NCI-H1694 treated with DMSO at 0.1 percent for 48 hours (cell line): Measurements from ENCODE around the gene EFS.
"Not testable (repeated sequence)": the region's sequence is repeated elsewhere in the genome, so short reads cannot be mapped to it uniquely, and the experiment has no call there.

Experiments used
- DNase-seq: peaks from one replicate; lab custom pipeline; 2025; lab: John Stamatoyannopoulos, UW

EFS gene, protein sequence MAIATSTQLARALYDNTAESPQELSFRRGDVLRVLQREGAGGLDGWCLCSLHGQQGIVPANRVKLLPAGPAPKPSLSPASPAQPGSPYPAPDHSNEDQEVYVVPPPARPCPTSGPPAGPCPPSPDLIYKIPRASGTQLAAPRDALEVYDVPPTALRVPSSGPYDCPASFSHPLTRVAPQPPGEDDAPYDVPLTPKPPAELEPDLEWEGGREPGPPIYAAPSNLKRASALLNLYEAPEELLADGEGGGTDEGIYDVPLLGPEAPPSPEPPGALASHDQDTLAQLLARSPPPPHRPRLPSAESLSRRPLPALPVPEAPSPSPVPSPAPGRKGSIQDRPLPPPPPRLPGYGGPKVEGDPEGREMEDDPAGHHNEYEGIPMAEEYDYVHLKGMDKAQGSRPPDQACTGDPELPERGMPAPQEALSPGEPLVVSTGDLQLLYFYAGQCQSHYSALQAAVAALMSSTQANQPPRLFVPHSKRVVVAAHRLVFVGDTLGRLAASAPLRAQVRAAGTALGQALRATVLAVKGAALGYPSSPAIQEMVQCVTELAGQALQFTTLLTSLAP

DNA sequence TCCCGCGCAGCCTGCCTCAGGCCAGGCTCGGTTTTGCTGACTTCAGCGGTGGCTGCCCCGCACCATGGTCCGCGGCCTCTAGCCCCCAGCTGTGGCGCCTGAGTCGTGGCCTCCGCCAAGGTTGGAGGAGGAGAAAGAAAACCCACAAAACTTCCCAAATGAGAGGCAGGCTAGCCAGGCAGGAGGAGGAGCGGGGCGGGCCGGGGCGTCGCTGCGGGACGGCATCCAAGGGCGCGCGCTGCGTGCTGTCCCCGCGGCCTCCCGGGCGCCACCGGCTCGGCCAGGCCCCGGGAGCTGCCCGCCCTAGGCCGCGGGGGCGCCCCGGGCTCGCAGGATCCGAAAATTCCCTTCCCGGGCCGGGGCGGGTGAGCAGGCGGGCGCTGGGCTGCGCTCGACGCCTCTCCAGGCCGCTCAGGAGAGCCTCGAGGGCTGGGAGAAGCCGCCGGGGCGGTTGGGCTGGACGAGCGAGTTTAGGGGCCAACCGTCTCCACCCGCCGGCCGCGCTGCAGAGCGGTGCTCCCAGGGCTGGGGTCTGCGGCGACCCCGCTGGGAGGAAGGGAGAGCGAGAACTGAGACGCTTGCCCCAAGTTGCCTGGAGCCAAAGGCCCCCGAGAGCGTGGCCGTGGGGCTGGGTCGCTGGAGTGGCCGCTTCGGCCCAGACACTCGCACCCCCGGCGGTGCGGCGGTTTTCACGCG is at the start of gene EFS:
EFS (minus strand) TSS at position 137 of the 696 bp plus-strand sequence. CDS start 147 bp downstream, outside the sequence.
- no peak for DNase-seq

DNA sequence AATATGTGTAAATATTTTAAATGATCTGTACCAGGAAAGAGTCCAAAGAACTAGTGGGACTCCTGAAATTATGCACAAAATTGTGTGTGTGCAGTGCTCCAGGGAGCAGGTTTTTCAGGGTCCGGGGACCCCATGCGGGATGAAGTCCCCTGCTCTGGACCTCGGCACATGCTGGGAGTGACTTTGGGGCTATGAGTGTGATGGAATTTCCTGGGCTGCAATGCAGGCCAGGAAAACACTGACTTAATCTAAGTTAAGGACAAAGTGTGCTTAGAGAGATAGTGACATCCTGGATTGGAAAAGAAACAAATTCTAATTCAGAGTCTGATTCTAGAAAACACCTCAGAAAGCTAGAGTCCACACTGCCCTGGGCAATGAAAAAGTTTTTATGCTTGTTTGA is 49.3 kb upstream of the EFS start:
- no peak for DNase-seq

DNA sequence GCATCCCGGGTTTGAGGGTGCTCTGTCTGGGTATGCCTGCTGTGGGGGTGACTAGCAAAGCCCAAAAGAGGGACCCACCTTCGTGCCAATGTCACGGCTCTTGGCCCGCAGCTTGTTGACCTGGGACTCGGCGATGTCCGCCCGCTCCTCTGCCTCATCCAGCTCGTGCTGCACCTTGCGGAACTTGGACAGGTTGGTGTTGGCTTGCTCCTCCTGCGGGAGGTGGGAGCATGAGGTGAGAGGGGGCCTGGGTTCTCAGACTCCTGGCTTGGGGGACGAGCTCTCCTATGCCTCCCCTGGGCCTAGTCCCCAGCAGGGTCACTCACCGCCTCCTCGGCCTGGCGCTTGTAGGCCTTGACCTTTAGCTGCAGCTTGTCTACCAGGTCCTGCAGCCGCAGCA is 48.7 kb upstream of the EFS start:
- DNase-seq: no peak

DNA sequence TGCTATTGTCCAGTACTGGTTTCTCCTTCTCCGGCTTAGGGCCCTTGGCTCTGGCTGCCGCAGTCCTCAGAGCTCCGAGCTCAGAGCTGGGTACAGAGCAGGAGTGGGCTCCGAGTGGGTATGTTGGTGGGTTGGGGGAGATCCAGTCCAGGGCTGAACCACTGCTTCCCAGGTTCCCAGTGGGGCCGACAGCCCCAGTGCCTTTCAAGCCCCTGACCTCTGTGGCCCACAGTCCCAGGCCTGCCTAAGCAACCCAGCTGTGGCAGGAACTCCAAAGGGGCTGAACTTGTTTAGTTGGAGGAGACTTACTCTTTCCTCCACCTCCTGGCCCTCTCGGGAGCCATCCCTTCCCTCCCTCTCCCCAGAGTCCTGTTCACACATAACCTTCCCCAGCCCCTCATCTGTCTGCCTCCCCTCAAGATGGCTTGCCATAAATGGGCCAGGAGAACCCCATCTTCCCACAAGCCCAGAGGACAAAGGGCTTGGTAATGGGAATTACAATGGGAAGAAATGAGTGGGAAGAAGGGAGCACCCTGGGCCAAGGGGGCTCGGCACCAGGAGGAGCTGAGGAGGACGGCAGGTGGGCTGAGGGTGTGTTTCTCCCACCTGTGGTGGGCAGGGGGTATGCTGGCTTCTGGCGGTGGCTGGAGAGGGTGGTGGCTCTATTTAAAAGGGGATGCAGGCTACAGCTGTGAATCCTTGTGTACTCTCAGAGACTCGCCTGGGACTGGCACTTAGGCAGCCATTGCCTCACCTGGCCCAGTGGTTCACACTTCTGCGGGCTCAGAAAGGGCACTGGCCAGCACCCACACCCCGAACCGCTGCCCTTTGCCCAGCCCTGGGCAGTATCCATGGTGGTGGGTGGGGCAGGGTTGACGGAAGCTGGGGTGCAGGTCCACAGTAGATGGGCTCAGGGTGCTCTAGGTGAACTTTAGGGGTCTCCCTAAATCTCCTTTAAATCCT is 46.9 kb upstream of the EFS start:
- no peak for DNase-seq

DNA sequence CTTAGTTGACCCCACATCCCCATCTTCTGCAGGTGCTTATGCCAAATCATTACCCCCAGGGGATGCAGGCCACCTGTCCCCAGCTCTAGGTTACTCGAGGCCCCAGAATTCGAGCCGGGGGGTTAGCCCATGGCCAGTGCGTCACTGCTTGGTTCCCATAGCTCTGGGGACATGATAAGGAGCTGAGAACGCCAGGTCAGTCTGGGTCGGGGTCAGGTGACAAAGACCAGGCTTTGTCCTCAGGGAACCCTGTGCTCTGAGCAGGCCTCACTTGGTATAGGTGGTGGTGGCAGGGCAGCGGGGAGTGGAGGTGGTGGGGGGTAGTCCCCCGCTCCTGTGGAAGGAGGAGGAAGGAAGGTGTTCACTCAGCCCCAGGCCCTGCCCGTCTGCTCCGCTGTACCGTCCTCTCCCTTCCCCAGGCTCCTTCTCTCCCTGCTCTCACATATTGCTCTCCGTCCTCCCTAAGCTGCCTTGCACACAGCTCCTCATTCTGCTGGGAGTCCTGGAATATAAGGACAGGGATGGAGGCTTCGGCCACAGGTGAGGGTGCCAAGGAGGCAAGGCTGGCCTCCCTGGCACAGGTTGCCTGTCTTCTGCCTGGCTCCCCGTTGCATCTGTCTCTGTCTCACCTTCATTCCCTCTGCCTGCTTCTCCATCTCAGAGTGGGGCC is 45.1 kb upstream of the EFS start:
- no peak for DNase-seq

GRCh38 chr14:23409475-23409874 is 44.5 kb upstream of the EFS start:
- DNase-seq: no peak

GRCh38 chr14:23408307-23408630 is 43.3 kb upstream of the EFS start:
- DNase-seq: no peak

DNA sequence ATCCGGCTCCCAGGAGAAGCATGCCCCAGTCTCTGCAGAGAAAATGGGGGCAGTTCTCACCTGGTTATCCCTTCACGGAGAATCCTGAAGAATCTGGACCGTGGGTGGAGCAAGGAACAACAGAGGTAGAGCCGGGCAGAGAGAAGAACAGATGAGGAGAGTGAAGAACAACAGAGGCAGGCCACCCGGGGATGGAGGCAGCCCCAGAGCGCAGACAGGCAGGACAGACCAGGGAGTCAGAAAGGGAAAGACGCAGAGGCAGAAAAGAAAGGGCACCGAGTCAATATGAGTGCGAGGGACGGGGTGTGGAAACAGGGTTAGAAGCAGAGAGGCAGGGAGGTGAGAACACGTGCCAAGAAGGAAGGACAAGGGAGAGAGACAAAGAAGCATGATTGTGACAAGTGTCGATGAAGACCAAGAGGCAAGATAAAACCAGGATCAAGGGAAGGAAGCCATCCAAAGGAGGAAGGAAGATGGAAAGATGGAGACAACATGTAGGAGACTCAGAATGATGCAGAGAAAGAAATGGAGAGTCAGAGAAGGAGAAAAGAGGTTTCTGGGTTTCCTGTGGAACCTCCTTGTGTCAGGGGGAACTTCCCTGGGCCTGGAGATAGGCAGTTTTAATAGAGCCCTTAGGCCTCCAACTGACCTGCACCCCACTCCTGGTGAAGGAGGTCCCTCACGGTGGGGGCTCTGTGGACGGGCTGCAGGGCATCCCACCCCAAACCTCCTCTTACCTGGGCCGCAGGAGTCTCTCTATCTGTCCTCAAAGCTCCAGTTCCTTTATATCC is 42.7 kb upstream of the EFS start, which contains the start of gene MYH6:
MYH6 (minus strand) TSS at position 758 of the 791 bp plus-strand sequence. CDS start 1,050 bp downstream, outside the sequence.
- DNase-seq: no peak

DNA sequence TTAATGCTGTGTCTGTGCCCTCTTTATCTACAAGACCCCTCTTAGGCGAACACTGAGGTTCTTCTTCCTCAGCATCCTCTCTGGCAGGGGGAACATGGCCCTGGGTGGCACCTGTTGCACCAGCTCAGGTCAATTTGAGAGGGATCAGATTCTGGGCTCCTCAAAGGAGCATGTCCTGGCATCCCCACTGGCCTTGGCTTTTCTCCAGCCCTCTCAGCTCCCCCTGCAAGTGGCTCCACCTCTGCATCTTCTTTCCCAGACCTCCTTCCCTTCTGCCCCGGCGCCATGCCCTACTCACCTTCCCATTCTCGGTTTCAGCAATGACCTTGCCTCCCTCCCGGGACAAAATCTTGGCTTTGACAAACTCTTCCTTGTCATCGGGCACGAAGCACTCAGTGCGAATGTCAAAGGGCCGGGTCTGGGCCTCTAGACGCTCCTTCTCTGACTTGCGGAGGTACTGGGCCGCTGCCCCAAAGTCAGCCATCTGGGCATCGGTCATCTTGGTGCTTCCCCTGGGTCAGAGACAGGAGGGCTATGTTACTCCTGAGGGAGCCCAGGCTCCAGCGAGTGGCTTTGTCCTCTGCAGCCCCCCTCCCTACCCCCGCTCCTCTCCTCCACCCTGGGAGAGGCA is 41.9 kb upstream of the EFS start:
- no peak for DNase-seq

DNA sequence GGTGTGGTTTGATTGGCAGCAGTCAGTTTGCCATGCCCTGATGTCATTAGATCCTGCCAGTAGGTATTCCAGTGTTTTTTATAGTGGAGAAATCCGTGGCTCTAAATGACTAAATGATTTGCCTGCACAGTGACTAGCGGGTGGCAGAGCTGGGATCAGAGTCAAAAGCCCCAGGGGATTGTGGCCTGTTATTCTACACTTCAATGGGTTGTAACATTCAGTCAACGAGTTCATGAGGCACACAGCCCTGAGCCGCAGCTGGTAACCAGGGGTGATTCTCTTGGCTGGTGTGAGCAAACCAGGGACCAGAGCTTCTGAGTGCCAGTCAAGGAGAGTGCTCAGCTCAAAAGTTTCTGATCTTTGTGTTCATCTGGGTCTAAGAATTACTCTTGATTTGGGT is 41.3 kb upstream of the EFS start:
- DNase-seq: peak; percentile 30

- DNase-seq: no peak
Measured at GRCh38 chr14:23405516-23406025, 40.6 kb upstream of the EFS start.

- no peak for DNase-seq
Measured at GRCh38 chr14:23405096-23405495, 40.1 kb upstream of the EFS start.

- DNase-seq: no peak
Measured at GRCh38 chr14:23404331-23404900, 39.4 kb upstream of the EFS start.

DNA sequence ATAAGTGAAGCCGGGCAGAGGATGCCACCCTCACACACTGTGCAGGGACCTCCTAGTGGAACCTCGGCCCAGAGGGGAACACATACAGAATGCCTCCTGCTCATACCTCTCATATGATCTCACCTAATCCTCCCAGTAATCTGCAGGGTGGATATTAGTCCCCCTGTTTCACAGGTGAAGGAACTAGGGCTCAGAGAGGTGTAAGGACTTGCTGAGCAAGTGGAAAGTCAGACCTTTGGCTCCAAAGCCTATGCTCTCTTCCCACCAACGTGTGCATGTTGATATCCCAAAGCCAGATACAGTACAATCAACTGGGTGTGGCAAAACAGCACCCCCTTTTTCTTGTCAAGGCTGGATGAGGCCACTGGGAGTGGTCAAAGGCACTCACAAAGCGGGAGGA is 38.9 kb upstream of the EFS start:
- DNase-seq: no peak

DNA sequence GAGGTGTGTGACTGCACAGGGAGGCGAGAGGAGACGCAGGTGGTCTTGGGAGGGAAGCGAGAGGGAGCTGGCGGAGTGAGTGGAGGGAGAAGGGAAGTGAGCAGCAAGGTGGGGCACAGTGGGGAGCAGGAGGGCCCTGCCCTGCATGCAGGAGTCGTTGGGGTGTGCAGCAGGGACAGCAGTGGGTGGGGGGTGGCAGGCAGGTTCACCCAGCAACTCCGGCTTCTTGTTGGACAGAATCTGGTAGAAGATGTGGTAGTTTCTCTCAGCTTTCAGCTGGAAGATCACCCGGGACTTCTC is 38.1 kb upstream of the EFS start:
- no peak for DNase-seq

DNA sequence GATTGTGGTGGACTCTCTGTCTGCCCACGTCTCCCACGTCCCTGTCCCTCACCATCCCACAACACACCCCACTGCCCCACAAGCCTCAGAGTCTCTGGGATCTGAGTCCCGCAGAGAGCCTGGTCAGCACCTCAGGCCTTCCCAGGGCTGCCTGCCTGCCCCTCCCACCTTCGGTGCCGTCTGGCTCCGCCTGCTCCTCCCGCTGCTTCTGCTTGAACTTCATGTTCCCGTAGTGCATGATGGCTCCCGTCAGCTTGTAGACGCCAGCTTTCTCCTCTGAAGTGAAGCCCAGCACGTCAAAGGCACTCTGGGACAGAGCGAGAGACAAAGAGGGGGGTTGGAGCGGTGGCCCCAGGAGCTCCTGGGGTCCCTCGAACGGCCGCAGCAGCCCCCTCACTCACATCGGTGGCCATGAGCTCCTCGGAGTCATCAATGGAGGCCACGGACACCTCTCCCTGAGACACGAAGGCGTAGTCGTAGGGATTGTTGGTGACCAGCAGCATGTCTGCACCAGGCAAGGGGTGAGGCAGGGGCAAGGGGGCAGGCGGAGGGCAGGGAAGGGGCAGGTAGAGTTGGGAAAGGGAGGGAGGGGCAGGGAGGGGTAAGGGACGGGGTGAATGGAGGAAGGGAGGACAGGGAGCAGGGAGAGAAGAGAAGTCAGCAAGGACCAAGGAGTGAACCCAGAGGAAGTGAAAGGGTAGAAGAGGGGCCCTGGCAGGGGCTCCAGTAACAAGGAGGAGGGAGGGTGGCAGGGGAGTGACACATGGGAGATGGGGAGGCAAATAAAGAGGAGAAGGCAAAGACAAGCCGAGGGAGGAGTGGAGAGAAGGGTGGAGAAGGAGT is 37.5 kb upstream of the EFS start:
- no peak for DNase-seq

DNA sequence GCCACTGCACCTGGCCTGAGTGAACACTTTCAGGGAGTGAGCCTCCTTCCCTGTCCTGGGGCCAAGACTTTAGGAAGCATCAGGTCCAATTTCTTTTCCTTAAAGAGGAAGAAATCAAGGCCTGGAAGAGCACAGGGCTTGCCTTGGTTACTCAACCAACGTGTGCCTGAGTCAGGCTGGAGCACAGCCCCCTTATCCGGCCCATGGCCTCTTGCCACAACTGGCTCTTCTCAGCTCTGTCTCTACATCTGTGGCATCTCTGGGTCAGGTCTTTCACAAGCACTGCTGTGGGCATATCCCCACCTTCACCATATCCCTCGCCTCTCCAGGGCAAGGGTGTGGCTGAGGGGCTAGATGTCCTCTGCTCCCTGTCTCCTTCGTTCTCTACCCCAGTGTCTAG is 36.3 kb upstream of the EFS start:
- no peak for DNase-seq

- DNase-seq: not testable (repeated sequence)
Measured at GRCh38 chr14:23400496-23401149, 35.7 kb upstream of the EFS start.
